HG03025 (cell line): Measurements from ENCODE around the gene EMC6.
"Not testable (repeated sequence)": the region's sequence is repeated elsewhere in the genome, so short reads cannot be mapped to it uniquely, and the experiment has no call there.

Experiments
- ATAC-seq: cut with Tn5 transposase; IDR thresholded peaks from one replicate; pipeline ENCODE4 v1.9.1; 2021; ENCODE audit warnings: mild to moderate bottlenecking, moderate library complexity; ENCODE audit not compliant: unreplicated experiment, low FRiP score

EMC6 gene

DNA sequence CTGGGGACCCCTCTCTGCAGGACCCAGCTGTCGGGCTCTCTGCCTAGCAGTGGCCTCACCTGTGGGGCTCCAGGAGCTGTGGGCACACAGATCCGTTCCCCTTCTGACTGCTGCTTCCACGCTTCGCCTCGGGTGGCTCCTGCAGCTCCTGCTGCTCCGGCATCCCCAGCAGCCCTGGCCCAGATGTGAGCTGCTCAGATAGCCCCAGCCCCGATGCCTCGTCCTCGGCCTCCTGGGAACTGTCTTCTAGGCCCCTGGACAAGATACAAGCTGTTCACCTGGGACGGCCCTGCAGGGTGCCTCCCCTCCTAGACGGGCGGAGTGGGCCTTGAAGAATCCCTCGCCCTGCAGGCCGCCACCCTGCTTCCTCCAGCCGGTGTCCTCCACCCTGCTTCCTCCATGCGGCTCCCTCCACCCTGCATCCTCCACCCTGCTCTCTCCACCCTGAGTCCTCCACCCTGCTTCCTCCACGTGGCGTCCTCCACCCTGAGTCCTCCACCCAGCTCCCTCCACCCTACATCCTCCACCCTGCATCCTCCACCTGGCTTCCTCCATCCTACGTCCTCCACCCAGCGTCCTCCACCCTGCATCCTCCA, 11.0 kb downstream of the EMC6 start:
- no peak for ATAC-seq

DNA sequence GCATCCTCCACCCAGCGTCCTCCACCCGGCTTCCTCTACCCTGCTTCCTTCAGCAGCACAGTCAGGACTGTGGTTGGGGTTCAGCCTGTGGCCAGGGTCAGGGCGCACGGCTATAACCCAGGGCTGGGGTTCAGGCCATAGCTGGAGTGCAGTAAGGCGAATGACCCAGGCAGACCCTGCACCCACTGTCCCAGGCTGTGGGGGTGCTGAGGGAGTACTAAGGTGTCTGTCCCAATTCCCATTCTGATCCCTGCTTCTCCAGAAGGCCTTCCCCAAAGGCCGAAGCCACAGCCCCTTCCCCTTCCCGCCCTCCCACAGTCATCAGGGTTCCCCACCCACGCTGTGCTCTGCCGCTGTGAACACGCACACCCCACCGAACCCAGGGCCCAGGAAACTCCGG, 12.4 kb downstream of the EMC6 start:
- no peak for ATAC-seq

DNA sequence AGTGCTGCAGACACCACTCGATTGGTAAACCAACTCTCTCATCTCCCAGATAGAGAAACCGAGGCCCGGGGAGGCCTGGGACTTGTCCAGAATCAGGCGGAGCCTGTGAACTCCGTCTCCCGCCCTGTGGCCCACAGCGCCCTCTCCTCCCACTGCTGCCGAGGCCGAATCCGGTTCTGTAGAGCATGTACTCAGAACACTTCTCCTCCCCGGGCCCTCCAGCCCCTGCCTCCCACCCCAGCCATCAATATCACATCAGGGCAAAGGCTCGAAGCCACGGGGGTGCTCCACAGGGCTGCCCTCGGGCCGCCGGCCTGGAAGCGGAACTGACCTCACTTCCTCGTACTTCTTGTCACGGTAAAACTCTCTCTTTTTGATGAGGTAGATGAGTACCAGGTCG, 13.0 kb downstream of the EMC6 start:
- no peak for ATAC-seq

DNA sequence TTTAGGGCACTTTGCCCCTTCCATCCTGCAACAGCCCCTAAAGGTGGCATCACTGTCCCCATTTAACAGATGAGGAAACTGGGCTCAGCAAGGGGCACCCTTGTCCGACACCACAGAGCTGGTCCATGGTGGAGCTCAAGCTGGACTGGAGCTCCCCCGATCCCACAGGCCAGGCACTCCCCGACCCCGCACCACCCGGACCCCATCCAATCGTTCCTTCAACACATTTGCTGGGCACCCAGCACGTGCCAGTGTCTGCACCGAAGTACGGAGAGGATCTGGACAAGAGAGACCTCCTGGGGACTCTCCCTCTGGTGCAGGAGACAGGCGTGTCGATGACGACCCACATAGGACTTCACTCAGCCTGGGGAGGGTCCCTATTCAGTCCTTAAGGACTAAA, 13.4 kb downstream of the EMC6 start:
- ATAC-seq: no peak

DNA sequence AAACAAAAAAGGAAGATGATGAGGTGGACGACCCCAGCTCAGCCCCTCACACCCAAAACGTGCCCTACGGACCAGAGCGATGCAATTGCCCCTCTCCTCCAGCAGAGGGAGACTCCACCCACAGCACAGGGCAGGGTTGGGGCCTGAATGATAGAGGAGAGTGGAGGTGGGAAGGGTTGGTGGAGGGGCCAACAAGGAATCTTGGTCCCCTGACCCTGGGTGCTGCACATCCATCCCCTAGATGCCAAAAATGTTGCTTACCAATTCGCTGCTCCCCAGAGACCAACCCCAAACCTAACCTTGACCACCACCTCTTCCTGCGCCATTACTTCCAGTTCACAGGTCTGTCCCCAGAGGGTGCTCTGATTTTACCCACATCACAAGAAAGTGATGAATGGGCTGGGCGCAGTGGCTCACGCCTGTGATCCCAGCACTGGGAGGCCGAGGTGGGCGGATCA, 14.5 kb downstream of the EMC6 start:
- ATAC-seq: no peak

DNA sequence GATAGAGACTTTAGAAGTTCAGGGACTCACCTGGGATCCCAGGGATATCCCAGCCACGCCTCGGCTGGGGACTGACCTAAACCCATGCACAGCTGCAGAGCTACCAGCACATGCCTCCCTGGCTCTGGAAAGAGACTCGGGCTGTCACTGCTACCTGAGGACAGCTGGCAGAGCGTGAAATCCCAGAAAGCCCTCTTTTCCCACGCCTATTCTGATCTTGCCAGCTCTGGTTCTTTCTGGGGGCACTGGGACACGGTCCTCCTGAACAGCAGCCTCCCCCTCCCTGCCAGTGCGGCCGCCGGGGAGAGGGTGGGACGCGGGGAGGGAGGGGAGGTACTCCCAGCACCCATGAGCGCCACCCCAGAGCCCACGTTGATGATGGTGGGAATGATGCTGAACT, 16.6 kb downstream of the EMC6 start:
- ATAC-seq: no peak

DNA sequence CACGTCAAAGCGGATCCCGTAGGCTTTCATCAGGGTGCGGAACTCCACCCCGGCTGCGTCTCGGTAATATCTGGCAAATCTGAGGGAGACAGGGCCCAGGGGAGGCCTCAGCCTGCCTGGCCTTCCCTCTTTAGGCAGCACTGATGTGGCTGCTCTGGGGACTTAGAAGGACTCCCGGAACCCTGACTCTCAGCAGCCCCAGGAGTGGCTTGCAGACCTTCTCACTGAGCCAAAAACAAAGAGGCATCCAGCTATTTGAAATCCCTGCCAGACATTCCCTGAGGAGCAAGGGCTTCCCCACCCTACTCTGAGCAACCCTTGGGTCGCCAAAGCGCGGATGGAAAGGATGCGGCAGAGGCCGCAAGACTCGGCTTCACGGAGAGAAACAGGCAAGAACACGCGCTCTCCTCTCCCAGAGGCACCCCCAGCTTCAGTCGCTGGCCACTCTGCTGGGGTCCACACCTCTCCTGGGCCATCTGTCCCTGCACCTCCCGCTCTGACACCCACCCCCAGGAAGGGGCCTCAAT, 19.5 kb downstream of the EMC6 start:
- no peak for ATAC-seq

DNA sequence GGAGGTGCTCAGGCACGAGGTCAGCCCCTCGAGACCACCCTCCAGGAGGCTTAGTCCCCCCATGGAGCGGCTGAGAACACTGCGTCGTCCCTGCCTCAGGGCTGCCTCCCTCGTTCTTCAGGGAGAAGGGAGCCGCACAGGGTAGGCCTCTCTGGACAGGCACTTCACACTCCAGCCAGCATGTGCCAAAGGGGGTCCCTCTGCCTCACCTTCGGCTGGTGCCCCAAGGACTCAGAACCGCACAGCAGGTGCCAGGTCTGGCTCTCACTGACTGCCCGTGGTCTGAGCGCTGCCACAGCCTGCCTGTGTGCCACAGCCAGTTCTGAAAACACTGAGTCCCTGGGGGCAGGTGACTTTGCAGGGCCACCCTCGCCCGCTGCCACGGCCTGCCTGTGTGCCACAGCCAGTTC, 20.2 kb downstream of the EMC6 start:
- ATAC-seq: no peak

DNA sequence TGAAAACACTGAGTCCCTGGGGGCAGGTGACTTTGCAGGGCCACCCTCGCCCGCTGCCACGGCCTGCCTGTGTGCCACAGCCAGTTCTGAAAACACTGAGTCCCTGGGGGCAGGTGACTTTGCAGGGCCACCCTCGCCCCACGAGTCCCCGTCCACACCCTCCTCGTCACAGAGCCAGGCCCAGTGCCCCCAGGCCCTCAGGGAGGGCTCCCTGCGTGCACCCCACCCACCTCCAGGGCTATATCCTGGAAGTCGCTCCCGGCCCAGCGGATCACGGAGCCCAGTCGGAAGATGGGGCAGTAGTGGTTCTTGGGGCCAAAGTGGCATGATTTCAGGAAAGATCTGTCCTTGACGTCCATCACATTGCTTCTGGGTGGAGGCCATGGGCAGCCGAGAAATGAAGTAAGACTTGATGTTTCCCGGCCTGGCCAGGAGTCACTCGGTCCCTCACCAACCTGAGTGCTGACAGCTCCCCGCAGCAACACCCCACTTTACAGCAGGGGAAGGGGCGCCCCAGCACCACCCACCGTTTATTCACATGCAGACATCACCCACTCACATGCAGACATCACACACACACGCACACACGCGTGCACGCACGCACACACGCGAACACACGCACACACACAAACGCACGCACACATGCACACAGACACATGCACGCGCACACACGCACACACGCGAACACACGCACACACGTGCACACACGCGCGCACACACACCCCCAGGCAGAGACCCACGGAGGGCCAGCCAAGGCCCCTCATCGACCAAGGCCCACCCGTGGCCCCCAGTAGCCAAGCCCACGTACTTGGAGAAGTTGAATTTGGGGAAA, 20.9 kb downstream of the EMC6 start:
- ATAC-seq: no peak

DNA sequence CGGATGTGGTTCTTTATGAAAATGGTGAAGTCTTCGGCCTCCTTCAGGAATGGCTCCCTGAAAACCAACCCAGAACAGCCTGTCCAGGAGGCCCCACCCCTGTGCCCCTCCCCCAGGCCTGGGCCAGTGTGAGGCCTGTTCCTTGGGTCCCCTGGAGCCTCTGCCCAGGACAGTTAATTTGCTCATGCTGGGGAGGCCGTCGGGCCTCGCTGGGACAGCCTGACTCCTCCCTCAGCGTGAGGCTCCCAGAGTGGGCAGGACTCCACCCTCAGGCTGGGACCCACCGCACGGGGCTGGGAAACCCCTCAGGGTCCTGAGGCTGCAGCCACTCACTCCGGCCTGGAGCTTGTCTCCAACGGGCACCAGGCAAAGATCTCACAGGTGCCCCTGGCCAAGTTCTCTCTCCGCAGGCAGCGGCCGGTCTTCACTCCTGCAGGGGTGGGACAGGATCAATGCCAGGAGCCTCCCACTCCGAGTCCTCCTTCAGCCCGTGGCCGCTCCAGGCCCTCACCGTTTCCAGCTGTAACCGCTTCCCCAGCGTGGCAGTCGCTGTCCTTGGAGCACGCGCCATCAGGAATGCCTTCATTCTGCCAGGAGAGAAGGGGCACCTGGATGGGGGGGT, 21.6 kb downstream of the EMC6 start:
- ATAC-seq: no peak

DNA sequence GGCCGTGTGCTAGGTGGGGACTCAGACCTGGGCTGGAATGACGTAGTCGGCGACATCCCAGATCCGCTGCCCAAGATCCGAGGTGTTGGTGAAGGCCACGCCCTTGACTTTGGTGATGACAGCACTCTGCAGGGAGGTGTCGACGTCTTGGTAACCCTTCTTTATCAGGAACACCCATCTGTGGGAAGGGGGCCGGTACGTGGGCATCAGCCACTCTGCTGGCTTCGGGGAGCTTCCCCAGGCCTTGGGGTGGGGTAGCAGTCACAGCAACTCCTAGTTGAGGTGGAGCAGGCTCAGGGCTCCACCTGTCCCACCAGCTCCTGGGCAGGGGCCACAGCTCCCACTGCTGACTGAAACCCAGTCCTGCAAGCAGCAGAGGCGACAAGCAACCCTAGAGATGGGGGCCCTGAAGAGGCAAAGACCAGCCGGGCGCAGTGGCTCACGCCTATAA, 23.0 kb downstream of the EMC6 start:
- no peak for ATAC-seq

DNA sequence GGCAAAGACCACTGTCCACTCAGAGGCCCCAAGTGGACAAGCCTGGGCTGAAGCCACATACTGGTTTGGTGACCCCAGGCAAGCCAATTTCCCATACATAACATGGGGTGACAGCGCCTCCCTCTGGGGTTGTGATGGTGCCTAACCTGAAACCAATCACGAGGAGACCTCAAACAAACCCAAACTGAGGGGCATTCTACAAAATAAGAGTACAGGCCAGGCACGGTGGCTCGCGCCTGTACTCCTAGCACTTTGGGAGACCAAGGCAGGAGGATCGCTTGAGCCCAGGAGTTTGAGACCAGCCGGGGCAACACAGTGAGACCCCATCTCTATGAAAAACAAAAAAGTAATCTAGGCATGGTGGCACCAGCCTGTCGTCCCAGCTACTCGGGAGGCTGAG, 23.7 kb downstream of the EMC6 start:
- no peak for ATAC-seq

DNA sequence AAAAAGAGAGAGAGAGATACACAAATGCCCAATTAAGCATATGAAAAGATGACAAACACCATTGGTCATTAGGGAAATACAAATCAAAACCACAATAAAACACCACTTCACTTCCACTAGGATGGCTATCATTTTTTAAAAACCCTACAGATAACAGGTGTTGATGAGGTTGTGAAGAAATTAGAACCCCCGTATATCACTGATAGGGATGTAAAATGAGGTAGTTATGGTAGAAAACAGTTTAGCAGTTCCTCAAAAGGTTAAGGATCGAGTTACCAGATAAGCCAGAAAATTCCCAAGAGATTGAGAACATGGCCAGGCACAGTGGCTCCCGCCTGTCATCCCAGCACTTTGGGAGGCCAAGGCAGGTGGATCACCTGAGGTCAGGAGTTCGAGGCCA, 24.5 kb downstream of the EMC6 start:
- no peak for ATAC-seq

DNA sequence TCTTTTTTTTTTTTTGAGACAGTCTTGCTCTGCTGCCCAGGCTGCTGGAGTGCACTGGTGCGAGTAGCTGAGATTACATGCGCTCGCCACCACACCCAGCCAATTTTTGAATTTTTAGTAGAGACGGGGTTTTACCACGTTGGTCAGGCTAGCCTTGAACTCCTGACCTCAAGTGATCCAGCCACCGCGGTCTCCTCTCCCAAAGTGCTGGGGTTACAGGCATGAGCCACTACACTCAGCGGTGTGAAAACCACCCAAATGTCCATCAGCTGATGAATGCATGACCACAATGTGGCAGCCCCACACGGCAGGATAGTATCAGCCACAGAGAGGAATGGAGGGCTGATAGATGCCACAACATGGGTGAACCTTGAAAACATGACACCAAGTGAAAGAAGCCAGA, 25.2 kb downstream of the EMC6 start:
- ATAC-seq: no peak

DNA sequence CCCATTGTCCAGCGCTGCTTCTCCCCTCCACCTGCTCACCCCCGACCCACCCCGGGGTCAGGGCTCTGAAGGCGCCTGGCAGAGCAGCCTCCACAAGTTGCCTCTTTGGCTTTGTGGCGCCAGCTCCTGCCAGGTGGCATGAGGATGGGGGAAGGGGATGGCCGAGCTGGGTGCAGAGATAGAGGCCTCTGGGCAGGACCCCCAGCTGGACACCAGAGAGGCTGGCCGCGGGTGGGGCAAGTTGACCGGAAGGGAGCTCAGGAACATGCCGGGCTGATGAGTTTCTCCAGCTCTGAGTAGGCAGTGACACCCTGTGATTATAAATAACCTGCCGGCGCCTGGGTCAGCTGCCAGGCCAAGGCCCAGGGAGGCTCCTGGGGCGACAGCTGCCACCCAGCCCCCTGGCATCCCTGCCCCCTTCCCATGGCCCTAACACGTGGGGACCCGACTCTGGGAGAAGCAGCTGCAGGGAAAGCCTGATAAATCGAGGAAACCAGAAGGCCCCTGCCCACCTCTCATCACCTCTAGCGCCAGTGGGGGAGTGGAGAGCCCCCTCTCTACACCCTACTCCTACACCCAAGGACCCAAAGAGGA, 26.6 kb downstream of the EMC6 start:
- ATAC-seq: no peak

DNA sequence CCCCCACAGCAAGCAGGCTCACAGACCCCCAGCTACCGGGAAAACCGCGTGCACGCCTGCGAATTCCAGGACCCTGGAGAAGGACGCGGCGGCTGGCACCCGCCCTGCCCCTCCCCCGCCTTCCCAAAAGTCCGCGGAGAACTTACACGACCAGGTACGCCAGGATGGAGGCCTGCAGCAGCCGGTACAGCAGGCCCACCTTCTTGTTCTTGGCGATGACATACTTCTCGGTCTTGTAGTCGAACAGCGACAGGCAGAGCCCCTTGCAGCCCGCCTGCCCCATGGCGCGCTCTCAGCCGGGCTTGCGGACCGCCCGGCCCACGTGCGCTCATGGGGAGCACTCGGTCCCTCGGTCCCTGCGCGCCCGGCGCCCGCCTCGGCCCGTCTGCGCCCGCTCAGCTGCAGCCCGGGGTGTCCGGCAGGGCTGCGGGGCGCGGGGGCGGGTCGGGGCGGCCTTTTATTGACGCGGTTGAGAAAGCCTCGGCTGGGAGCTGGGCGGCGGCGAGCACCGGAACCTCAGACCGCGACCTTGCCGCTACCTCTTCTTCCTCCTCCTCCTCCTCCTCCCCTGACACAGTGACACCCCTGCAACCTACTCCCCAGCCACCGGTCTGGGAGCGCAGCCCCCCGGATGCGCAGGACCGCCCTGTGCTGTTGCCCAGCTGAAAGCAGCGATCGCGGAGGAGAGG, 27.3 kb downstream of the EMC6 start, which contains the start of gene P2RX5:
Gene P2RX5, minus strand, starts transcription at position 433 of the 689 bp plus-strand sequence. Its CDS starts 150 bp downstream, at position 283.
- ATAC-seq: no peak

DNA sequence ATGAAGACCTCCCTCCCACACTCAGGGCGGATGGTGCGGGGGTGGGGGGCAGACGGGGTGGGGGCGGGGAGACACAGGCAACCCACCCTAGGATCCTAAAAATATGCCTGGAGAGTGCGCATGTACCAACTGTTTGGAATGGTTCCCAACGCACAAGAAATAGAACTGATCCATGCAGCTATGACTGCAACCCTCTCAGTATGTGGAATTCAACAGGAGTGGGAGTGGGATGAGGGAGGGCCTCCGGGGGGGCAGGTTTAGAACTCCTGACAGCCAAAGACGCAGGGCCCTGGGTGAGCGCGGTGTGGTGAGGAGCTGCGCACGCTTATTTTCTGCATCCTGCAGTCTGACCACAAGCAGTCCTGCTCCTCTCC, 28.5 kb downstream of the EMC6 start:
- ATAC-seq: no peak

DNA sequence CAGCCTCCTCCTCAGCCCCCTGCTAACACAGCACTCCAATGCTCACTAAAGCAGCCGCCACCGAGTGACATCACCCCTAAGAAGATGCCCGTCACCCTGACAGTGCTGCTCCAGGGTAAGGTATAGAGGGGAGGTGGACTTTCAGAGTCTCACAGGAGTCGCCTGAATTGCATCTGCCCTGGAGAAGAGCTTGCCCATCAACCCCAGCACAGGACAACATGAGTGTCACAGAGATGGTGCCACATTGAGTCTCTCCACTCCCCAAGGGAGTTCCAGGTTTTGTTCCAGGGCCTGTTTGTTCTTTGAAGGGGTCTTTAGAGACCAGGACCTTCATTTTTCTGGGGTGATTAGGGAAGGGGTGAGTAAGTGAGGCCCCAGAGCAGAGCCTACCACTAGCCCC, 29.5 kb downstream of the EMC6 start:
- ATAC-seq: no peak

DNA sequence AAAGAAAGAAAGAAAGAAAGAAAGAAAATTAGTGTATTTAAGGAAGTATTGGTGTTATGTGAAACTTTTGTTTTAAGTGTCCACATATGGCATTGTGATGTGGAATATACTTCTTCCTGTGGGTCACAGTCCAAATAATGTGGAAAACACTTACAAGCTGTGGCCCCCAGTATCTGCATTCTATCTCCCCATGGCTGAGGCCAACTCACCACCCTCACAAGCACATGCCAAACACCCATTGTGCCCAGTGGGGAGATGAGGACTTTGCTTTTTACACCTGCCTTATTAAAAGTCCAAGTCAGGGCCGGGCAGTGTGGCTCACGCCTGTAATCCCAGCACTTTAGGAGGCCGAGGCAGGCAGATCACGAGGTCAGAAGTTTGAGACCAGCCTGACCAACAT, 31.3 kb downstream of the EMC6 start:
- ATAC-seq: no peak

DNA sequence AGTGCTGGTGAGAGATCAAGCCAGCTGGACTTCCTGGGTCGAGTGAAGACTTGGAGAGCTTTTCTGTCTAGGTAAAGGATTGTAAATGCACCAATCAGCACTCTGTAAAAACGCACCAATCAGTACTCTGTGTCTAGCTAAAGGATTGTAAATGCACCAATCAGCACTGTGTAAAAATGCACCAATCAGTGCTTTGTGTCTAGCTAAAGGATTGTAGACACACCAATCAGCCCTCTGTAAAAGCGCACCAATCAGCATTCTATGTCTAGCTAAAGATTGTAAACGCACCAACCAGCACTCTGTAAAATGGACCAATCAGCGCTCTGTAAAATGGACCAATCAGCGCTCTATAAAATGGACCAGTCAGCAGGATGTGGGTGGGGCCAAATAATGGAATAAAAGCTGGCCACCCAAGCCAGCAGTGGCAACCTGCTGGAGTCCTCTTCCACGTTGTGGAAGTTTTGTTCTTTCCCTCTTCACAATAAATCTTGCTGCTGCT, 33.5 kb downstream of the EMC6 start:
- not testable (repeated sequence) for ATAC-seq
